B cell (primary cell): ENCODE data around the gene SLC25A21. TPM values are rescaled to one million over a fixed set of nuclear protein-coding genes. Genes with fewer than 3 reads are reported as not detected.

Experiments used
- ATAC-seq: fragments of 200-7000 bp; cut with Tn5 transposase; one replicate; pipeline ENCODE4 v1.10.0; 2021; ENCODE audit warnings: low read depth, mild to moderate bottlenecking, moderate number of reproducible peaks, moderate library complexity
- CTCF ChIA-PET: fragments of 350-600 bp; sonication (Branson Sonifier 250); formaldehyde crosslinking; loops from one replicate; lab custom pipeline; 2021; ENCODE audit warnings: antibody characterized with exemption, inconsistent platforms; lab: Charles Lee
- POLR2A ChIA-PET: fragments of 350-600 bp; sonication (Branson Sonifier 250); formaldehyde crosslinking; loops from one replicate; lab custom pipeline; 2021; ENCODE audit warnings: antibody characterized with exemption; lab: Charles Lee
- DNase-seq: peaks from one replicate; pipeline ENCODE4 v3.0.0; 2013
- H2AFZ ChIP-seq: 2 replicates; pipeline ENCODE4 v1.6.1; 2012; ENCODE audit warnings: mild to moderate bottlenecking, low read depth, low read length; ENCODE audit not compliant: insufficient read depth, poor library complexity, severe bottlenecking
- H3K27ac ChIP-seq, 2 donors: 1 replicate in 1 of 2; 2 replicates in 1 of 2; pipeline ENCODE4 v1.5.1; 2012 to 2013; ENCODE audit warnings: low read length in 2 of 2, mild to moderate bottlenecking in 2 of 2, moderate library complexity in 1 of 2
- H3K27me3 ChIP-seq, 4 experiments: fragments of 200-600 bp in 1 of 4; sonication (generic) in 1 of 4; replicated peaks in 1 of 4; 1 replicate in 2 of 4; 2 replicates in 2 of 4; pipeline versions ENCODE4 v1.6.1 to v1.7.0; 2013 to 2016; ENCODE audit warnings: low read length in 3 of 4, mild to moderate bottlenecking in 2 of 4, mixed read lengths in 1 of 4, moderate library complexity in 1 of 4; ENCODE audit not compliant: insufficient read depth in 4 of 4, control insufficient read depth in 3 of 4; ENCODE audit errors: control extremely low read depth in 1 of 4
- H3K36me3 ChIP-seq, 2 experiments: replicated peaks in 1 of 2; 1 replicate in 1 of 2; 2 replicates in 1 of 2; pipeline versions ENCODE4 v1.6.1 to v1.7.1; 2013; ENCODE audit warnings: low read length in 1 of 2; ENCODE audit not compliant: insufficient read depth in 2 of 2, control insufficient read depth in 1 of 2; ENCODE audit errors: control extremely low read depth in 1 of 2, extremely low read depth in 1 of 2
- H3K4me1 ChIP-seq, 2 donors: fragments of 200-600 bp in 1 of 2; sonication (generic) in 1 of 2; 1 replicate in 1 of 2; 2 replicates in 1 of 2; pipeline versions ENCODE4 v1.5.1 to v1.6.1; 2013 to 2017; ENCODE audit warnings: low read length in 2 of 2; ENCODE audit not compliant: control insufficient read depth in 2 of 2, insufficient read depth in 2 of 2
- H3K4me2 ChIP-seq: replicated peaks from 2 replicates; pipeline ENCODE3; 2012; ENCODE audit warnings: mild to moderate bottlenecking, low read depth, low read length; ENCODE audit not compliant: poor library complexity, severe bottlenecking
- H3K4me3 ChIP-seq, 5 experiments: fragments of 200-600 bp in 1 of 5; sonication (generic) in 1 of 5; 1 replicate in 3 of 5; 2 replicates in 2 of 5; pipeline versions ENCODE4 v1.5.1 to v1.7.0; 2011 to 2016; ENCODE audit warnings: low read length in 4 of 5, mild to moderate bottlenecking in 4 of 5, low read depth in 2 of 5, control low read depth in 1 of 5, moderate library complexity in 1 of 5; ENCODE audit not compliant: insufficient read depth in 1 of 5; ENCODE audit errors: control extremely low read depth in 1 of 5, extremely low read depth in 1 of 5
- H3K79me2 ChIP-seq: fragments of 200-600 bp; sonication (generic); one replicate; pipeline ENCODE4 v1.6.0; 2016; ENCODE audit warnings: low read length; ENCODE audit not compliant: control insufficient read depth, insufficient read depth
- H3K9ac ChIP-seq: fragments of 200-600 bp; sonication (generic); 2 replicates; pipeline ENCODE4 v1.6.1; 2017; ENCODE audit warnings: mild to moderate bottlenecking, low read length, moderate library complexity
- H3K9me3 ChIP-seq, 3 donors: one replicate each; pipeline versions ENCODE4 v1.6.1 to v1.7.1; 2013; ENCODE audit warnings: low read length in 2 of 3; ENCODE audit not compliant: control insufficient read depth in 2 of 3, insufficient read depth in 1 of 3; ENCODE audit errors: control extremely low read depth in 1 of 3
- H4K20me1 ChIP-seq: 2 replicates; pipeline ENCODE4 v1.6.0; 2012; ENCODE audit warnings: mild to moderate bottlenecking, low read length; ENCODE audit not compliant: insufficient read depth, control insufficient read depth, poor library complexity, severe bottlenecking
- H3K27ac Mint-ChIP-seq: one replicate; pipeline ENCODE4 v1.8.0; 2021; ENCODE audit warnings: mixed read lengths
- H3K27me3 Mint-ChIP-seq: one replicate; pipeline ENCODE4 v1.8.0; 2021; ENCODE audit warnings: mixed read lengths
- H3K4me1 Mint-ChIP-seq: one replicate; pipeline ENCODE4 v1.8.0; 2021; ENCODE audit warnings: mixed read lengths
- H3K4me3 Mint-ChIP-seq: one replicate; pipeline ENCODE4 v1.8.0; 2021; ENCODE audit warnings: mixed read lengths
- H3K9me3 Mint-ChIP-seq: one replicate; pipeline ENCODE4 v1.8.0; 2022; ENCODE audit warnings: mixed read lengths; ENCODE audit not compliant: insufficient read depth
- CTCF ChIP-seq: fragments of 200-600 bp; IDR thresholded peaks from one replicate; pipeline ENCODE4 v1.8.0; 2022; ENCODE audit warnings: antibody characterized with exemption, mild to moderate bottlenecking
- EZH2 ChIP-seq: IDR thresholded peaks from 2 replicates; pipeline ENCODE4 v1.6.1; 2012; ENCODE audit warnings: borderline replicate concordance, low read depth, mild to moderate bottlenecking, moderate library complexity, low read length; ENCODE audit not compliant: insufficient read depth, poor library complexity, severe bottlenecking
- WGBS: methylation state at CpG from one replicate; pipeline ENCODE4 v1.1.5; 2013; ENCODE audit warnings: missing lambda C conversion rate; ENCODE audit not compliant: insufficient coverage; 5-methylcytosine and 5-hydroxymethylcytosine counted together
- intact Hi-C: fragments of 100-400 bp; cut with micrococcal nuclease; formaldehyde crosslinking; loops from one replicate; pipeline ENCODE4 v1.10.0; 2022
- polyA plus RNA-seq: library from polyadenylated mRNA; depleted of rRNA; stranded (reverse); fragments of >200 nt; gene quantifications from 2 replicates; pipeline ENCODE4 v1.2.3, GENCODE V29; 2012
- total RNA-seq, 2 donors: library from RNA; stranded (reverse); fragments of 120-200 nt in 1 of 2; gene quantifications; 1 replicate in 1 of 2; 2 replicates in 1 of 2; pipeline versions ENCODE4 v1.2.3 to v1.2.4, GENCODE V29; 2013 to 2022

The SLC25A21 gene
- total and polyA plus RNA-seq, 2 donors (not counting 1 experiment from before 2014, with no cell fraction given): not detected

DNA sequence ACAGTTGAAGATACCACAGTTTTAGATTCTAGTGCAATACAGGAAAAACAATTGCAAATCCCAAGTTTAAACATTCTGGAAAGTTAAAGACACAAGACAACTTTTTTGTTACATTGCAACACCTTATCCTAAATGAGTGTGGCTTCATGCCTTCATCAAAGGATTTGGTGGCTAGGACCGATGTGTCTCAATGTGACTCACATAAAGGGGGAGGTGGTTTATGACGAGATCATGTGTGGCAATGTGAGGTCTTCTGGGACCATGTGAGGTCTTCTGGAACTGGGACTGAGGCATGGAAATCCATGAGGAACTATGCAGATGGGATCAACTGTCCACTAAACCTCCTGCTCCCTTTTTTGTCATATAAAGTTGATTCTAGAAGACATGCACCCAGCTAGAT lies 344.5 kb downstream of the SLC25A21 start:
- Mint-ChIP-seq H3K27me3 (no peaks in the 10 kb centered on the region), H3K4me1 (no peaks in the 10 kb centered on the region), H3K27ac (no peak overlapping the region), H3K4me3 (no peak overlapping the region), H3K9me3 (no peaks in the 10 kb centered on the region)
- no peaks in the 10 kb centered on the region for H3K9me3 ChIP-seq
- 0% methylated on average over 1 of the region's 2 CpGs for WGBS
- no peak overlapping the region for H3K4me2 ChIP-seq
- H3K9ac ChIP-seq: no peak overlapping the region
- no peaks in the 10 kb centered on the region for H3K27me3 ChIP-seq
- H2AFZ ChIP-seq: no peak overlapping the region
- H3K36me3 ChIP-seq: no peaks in the 10 kb centered on the region
- DNase-seq (no peak), ATAC-seq (no peak)
- H3K4me1 ChIP-seq: no peaks in the 10 kb centered on the region
- no peak overlapping the region for H3K27ac ChIP-seq
- H4K20me1 ChIP-seq: no peaks in the 10 kb centered on the region
- ChIA-PET POLR2A (no interaction called here), CTCF (no interaction called here)
- no peaks in the 10 kb centered on the region for H3K79me2 ChIP-seq
- TF ChIP-seq EZH2 (no peak), CTCF (no peak)
- intact Hi-C loops: no loop called here
- no peak overlapping the region for H3K4me3 ChIP-seq

DNA sequence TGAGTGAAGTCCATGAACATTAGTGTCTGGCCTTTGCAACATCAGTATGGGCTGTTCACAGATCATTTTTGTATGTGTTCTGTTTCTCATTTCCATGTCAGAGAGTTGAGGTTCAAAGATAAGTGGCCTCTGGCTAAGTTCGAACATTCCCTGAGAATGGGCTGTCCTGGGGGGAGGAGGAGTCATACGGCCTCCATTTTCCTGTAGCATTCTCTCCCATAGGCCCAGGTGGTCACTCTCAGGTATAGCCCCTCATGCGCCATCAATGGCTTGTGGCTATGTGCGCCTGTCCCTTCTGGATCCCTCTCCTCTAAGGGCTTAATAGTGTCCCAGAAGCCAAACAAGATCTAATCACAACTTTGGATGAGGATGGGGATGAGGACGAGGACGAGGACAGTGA lies 345.8 kb downstream of the SLC25A21 start:
- H3K9me3 Mint-ChIP-seq: no peaks in the 10 kb centered on the region
- no peak overlapping the region for H3K27ac Mint-ChIP-seq
- Histone ChIP-seq H2AFZ (no peak overlapping the region), H3K9ac (no peak overlapping the region), H3K27me3 (no peaks in the 10 kb centered on the region), H3K4me1 (no peaks in the 10 kb centered on the region), H3K4me3 (no peak overlapping the region), H3K36me3 (no peaks in the 10 kb centered on the region), H3K79me2 (no peaks in the 10 kb centered on the region), H3K9me3 (no peaks in the 10 kb centered on the region), H3K27ac (no peak overlapping the region), H4K20me1 (no peaks in the 10 kb centered on the region), H3K4me2 (no peak overlapping the region)
- DNase-seq (no peak), ATAC-seq (no peak)
- POLR2A ChIA-PET: no interaction called here
- no CpG with 5 or more reads among the region's 6 CpGs for WGBS
- no peaks in the 10 kb centered on the region for H3K4me1 Mint-ChIP-seq
- CTCF ChIA-PET: no interaction called here
- no peak overlapping the region for H3K4me3 Mint-ChIP-seq
- H3K27me3 Mint-ChIP-seq: no peaks in the 10 kb centered on the region
- TF ChIP-seq EZH2 (no peak), CTCF (no peak)
- intact Hi-C loops: no loop called here
